NCI-H2171 (cell line): ENCODE data around the gene IDS.
"Not testable (repeated sequence)": the region's sequence is repeated elsewhere in the genome, so short reads cannot be mapped to it uniquely, and the experiment has no call there.

Experiments used
- DNase-seq: peaks from one replicate; lab custom pipeline; 2025; lab: John Stamatoyannopoulos, UW

IDS gene

DNA sequence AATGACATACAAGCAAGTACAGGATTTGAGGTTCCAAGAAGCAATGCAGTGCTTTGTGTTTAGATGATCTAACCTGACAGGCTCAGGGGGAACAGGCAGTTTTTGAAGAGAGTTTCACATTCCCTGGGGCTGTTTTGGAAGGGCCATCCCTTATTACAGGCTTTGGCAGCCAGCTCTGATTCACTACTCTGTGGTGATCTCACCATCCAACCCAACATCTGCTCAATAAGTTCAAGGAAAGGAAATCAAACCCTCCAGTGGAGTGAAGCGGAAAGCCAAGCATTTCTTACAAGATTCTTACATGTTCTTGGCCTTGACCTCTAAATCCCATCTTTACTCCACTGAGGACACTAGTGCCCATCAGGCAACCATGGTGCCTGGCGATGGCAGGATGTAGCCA, 7.5 kb downstream of the IDS start:
- no peak for DNase-seq

DNA sequence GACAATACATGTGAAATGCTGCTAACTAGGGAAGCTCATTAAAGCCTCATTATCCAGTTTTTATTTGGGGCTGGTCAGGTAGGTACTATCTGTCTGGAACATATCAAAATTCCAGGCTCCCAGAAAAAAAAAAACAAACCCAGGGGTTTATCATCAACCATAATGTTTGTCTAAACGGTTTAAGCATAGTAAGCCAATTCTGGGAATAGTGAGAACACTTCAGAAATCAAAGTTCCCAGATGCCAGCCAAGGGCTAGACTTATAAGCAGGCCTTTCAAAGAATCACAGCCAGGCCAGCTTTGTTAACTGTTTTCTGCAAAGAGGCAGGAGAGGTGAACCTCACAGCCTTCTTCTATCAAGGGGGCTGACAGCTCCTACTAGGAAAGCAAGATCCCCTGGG, 8.1 kb downstream of the IDS start:
- DNase-seq, result no peak

GRCh38 chrX:149495573-149496071, 9.5 kb downstream of the IDS start:
- no peak for DNase-seq

GRCh38 chrX:149494844-149495565, 10.1 kb downstream of the IDS start:
- DNase-seq, result no peak

DNA sequence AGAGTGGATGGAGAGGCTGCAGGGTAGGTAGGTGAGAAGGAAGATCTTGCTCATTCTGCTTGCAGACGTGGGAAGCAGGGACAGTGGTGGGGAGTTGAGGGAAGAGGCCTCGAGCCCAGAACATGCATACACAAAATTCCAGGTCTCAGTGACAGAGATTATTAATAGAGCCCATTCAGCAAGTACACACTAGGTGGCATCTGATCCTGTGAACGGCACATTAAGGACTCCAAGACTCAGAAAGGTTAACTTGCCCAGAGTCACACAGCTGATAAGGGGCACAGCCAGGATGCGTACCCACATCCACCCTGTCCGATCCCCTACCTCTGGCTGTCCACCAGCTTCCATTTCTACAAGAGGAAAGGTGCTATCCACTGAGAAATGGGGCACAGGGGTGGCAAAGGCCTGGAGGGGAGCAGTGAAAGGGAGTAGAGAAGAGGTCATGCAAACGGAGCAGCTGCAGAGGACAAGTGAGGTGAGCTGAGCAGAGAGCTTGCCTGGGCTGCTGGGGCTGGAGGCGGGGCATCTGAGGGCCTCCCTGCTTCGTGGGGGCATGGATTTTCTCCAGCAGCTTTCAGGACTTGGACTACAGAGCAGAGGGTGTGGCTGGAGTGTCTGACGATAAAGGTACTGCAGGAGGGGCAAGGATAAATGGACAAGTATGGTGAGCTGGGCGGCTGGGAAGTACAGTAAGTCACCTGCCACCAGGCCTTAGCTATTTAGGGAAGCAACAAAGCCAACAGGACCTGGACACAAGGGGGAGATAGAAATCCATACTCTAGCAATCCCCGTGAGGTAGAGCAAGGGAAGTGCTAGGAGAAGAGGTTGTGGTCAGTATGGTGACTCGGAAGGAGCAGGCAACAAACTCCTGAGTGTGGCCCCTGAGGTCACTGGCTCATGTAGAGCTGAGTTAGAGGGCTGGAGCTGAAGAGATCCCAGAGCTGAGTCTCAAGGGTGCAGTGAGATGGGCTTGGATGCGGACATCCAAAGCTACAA, 11.2 kb downstream of the IDS start:
- no peak for DNase-seq

- DNase-seq, result no peak
Observed at GRCh38 chrX:149491812-149492211, 13.3 kb downstream of the IDS start.

GRCh38 chrX:149490100-149490499, 15.0 kb downstream of the IDS start:
- DNase-seq, result no peak

- DNase-seq, result not testable (repeated sequence)
Observed at GRCh38 chrX:149488411-149489052, 16.6 kb downstream of the IDS start.

GRCh38 chrX:149488008-149488407, 17.1 kb downstream of the IDS start:
- not testable (repeated sequence) for DNase-seq

GRCh38 chrX:149487292-149487691, 17.8 kb downstream of the IDS start:
- DNase-seq, result no peak

GRCh38 chrX:149476513-149476912, 28.6 kb downstream of the IDS start:
- no peak for DNase-seq

DNA sequence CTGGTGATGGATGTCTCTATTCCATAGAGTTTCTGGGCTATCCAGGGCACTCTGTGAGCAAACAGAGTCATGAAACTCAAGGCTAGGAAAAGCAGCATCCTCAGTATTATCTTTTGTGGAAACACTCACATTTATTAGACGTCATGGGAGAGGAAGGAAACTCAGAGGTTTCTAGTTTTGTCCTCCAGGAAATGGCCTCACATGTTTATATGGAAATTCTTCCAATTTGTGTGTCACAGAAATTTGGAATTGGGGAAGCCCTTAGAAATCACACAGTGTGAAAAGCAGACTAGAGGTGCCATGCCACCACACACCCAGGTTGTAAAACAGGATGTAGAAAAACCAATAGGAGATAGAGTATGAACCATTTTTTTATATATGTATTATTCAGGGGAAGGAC, 31.1 kb downstream of the IDS start:
- no peak for DNase-seq

- no peak for DNase-seq
Observed at GRCh38 chrX:149473092-149473491, 32.0 kb downstream of the IDS start.

GRCh38 chrX:149472625-149473024, 32.5 kb downstream of the IDS start:
- DNase-seq, result no peak

DNA sequence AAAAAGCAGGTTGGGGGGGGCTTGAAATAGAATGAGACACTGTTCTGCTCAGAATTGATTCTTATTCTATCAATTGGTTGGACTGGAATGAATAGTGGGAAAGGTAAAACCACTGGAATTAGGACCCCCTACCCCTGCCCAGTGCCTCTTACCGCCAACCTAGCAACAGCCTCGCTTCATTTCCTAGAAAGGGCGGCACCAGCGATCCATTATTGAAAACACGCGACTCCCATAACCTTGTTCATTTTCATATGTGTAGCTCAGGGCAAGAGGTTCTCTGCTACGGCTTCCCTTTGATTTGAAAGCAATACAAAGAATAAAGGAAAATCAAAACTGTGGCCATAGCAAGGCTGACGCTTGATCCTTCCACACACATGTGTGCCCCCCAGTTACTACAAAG, 33.7 kb downstream of the IDS start:
- no peak for DNase-seq

DNA sequence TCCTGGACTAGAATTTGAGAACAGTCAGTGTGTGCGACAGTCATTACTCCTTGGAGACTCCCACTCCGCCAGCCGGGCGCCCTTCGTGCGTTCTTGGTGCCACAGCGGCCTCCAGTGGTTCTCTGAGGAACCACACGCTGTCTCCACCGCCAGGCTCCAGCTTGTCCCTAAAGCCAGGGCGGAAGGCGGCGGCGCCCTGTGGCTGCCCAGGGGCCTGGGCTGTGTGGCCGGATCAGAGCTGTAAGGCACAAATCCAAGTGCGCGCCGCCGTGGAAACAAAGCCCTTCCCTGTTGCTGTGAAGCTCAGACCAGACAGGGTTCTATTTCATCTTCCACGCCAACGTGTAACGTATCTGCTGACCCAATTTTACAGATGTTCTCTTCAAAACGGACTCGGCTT, 34.2 kb downstream of the IDS start:
- DNase-seq, result peak; percentile 38

GRCh38 chrX:149469406-149469805, 35.7 kb downstream of the IDS start:
- no peak for DNase-seq

DNA sequence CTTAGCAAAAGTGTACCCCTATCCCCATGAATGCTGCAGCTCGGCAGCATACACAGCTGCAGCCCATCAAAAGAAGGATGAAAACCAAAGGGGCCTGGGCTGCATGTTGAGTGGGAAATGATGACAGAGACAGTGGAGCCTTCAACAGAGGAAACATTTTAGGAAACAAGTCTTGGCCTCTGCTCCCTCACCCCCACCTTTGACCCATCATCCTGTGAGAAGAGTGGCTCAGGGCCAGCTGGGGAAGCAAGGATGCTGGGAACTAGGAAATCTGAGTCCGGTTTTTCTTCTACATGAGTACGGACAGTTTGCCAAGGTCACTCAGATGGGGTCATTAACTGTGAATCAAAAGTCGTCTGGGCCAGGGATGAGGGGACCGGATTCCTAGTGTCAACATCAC, 37.2 kb downstream of the IDS start:
- DNase-seq, result no peak

GRCh38 chrX:149467461-149467860, 37.6 kb downstream of the IDS start:
- DNase-seq, result no peak

- no peak for DNase-seq
Observed at GRCh38 chrX:149462849-149463248, 42.3 kb downstream of the IDS start.

GRCh38 chrX:149461746-149462145, 43.4 kb downstream of the IDS start:
- no peak for DNase-seq

DNA sequence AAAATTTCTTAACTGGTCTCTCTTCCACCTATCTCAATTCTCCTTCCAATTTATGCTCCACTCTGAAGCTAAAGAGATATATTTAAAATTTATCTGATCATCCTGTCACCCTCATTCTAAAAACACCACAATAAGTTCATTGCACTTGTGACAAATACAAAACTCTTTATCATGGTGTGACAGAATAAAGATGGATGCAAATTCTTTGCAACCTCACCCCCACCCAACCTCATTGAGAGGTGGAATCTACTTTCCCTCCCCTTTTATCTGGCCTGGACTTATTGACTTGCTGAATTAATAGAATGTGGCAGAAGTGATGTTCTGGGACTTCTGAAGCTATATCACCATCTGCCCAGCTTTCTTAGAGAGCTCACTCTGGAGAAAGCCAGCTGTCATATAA, 46.5 kb downstream of the IDS start:
- no peak for DNase-seq
